ENCODE data around the gene BAD. TPM values are rescaled to one million over a fixed set of nuclear protein-coding genes. Genes with fewer than 3 reads are reported as not detected.
A peak's percentile ranks its signal among the peaks of the same experiment; 100 is the strongest.

The BAD gene
- total and polyA plus RNA-seq, 2 donors (not counting 1 experiment from before 2014, with no cell fraction given) = 24.0 to 39.1 TPM

DNA sequence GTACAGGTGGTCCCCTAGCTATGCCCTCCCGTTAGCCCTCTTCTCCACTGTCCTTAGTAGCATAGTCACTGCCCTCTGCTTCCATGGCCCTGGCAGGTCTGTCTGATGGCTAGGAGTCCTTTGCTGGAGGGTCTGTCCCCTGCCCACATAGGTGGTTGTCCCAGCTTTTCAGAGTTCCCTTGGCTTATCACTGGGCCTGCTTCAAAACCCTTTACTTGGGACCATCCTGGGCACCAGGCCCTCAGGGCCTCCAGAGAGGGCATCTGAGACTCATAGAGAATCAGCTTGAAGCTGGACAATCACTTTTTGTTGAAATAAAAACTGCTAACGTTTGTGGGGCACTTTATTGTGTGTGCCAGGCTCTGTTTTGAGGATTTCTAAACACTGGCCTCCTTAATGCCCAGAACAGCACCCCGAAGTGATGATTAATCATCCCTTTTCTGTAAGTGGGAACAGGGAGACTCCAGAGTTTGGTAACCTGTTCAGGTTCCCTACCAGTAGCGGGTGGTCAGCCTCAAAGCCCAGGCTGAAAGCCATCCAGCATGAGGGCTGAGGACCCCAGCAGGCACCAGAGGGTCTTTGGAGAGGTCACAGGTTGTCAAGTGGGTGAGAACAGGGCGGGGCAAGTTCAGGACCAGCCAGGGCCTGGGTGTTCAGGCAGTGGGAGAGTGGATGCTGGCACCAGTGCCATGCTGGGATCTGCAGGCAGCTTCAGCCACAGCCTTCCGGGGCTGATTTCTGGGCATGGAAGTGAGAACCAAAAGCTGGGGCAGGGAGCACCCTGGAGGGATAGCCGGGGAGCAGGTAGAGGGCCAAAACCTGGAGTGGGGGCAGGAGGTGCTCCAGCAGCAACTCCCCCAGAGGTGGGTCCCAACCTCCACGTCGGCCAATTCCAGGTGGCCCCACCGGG lies 6.1 kb upstream of the BAD start:
- peaks cover 16 to 30% of the 10 kb centered on the region in 2 donors for H3K4me1 ChIP-seq (ENCODE audit: control insufficient read depth in 2 of 2, insufficient read depth in 2 of 2, low read length in 2 of 2)
- H3K4me2 ChIP-seq (replicated peaks; ENCODE audit: low read depth, low read length, poor library complexity, severe bottlenecking) = peak overlapping the region; percentile 89
- H3K36me3 ChIP-seq (replicated peaks in 1 of 2; ENCODE audit: control extremely low read depth in 1 of 2, control insufficient read depth in 1 of 2, extremely low read depth in 1 of 2, insufficient read depth in 2 of 2, low read length in 1 of 2) = no peaks in the 10 kb centered on the region
- H3K4me3 ChIP-seq (ENCODE audit: control extremely low read depth in 1 of 5, extremely low read depth in 1 of 5, insufficient read depth in 1 of 5, low read depth in 2 of 5, low read length in 4 of 5) = no peak overlapping the region
- intact Hi-C loops (cut with micrococcal nuclease) = no loop called here
- peaks cover 0 to 11% (median 0%) of the 10 kb centered on the region in 3 donors for H3K9me3 ChIP-seq (ENCODE audit: control extremely low read depth in 1 of 3, control insufficient read depth in 2 of 3, insufficient read depth in 1 of 3, low read length in 2 of 3)
- ChIA-PET POLR2A (no interaction called here), CTCF (interaction anchor here (1.3 to 6.8 kb wide), 4 partner anchors 12 to 86 kb away, joined by 3 to 47 read pairs (median 6); partner anchors contain the start of gene CATSPERZ)
- H3K27me3 ChIP-seq (replicated peaks in 1 of 4; ENCODE audit: control extremely low read depth in 1 of 4, control insufficient read depth in 3 of 4, insufficient read depth in 4 of 4, low read length in 3 of 4) = peaks cover 0 to 45% (median 30%) of the 10 kb centered on the region in 4 experiments
- Mint-ChIP-seq H3K9me3 (ENCODE audit: insufficient read depth) (no peaks in the 10 kb centered on the region), H3K27ac (no peak overlapping the region), H3K4me1 (peaks cover 17% of the 10 kb centered on the region), H3K4me3 (peak overlapping the region; percentile 82), H3K27me3 (peaks cover 28% of the 10 kb centered on the region)
- H3K79me2 ChIP-seq (ENCODE audit: control insufficient read depth, insufficient read depth, low read length) = peaks cover 12% of the 10 kb centered on the region
- no peak overlapping the region for H2AFZ ChIP-seq (ENCODE audit: insufficient read depth, low read depth, low read length, poor library complexity, severe bottlenecking)
- H4K20me1 ChIP-seq (ENCODE audit: control insufficient read depth, insufficient read depth, low read length, poor library complexity, severe bottlenecking) = peaks cover 32% of the 10 kb centered on the region
- TF ChIP-seq EZH2 (IDR thresholded peaks at IDR 0.05; ENCODE audit: borderline replicate concordance, insufficient read depth, low read depth, low read length, poor library complexity, severe bottlenecking) = peak; percentile 48
- TF ChIP-seq, protein P1, sequence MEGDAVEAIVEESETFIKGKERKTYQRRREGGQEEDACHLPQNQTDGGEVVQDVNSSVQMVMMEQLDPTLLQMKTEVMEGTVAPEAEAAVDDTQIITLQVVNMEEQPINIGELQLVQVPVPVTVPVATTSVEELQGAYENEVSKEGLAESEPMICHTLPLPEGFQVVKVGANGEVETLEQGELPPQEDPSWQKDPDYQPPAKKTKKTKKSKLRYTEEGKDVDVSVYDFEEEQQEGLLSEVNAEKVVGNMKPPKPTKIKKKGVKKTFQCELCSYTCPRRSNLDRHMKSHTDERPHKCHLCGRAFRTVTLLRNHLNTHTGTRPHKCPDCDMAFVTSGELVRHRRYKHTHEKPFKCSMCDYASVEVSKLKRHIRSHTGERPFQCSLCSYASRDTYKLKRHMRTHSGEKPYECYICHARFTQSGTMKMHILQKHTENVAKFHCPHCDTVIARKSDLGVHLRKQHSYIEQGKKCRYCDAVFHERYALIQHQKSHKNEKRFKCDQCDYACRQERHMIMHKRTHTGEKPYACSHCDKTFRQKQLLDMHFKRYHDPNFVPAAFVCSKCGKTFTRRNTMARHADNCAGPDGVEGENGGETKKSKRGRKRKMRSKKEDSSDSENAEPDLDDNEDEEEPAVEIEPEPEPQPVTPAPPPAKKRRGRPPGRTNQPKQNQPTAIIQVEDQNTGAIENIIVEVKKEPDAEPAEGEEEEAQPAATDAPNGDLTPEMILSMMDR (IDR thresholded peaks at IDR 0.05) = no peak
- 70% methylated on average over 9 of the region's 10 CpGs for WGBS (ENCODE audit: insufficient coverage)
- ATAC-seq (ENCODE audit: low read depth) (no peak), DNase-seq (peak; percentile 32)
- H3K27ac ChIP-seq (ENCODE audit: low read length in 2 of 2) = no peak overlapping the region
- no peak overlapping the region for H3K9ac ChIP-seq (ENCODE audit: low read length)

All from B cell (primary cell).